WTC11 (cell line): ENCODE measurements around the gene DPH1. TPM values are rescaled to one million over a fixed set of nuclear protein-coding genes. Genes with fewer than 3 reads are reported as not detected.

ENCODE experiments used
- ATAC-seq: fragments of 200-7000 bp; cut with Tn5 transposase; 2 replicates; pipeline ENCODE4 v1.10.0; 2021; ENCODE audit warnings: mild to moderate bottlenecking, moderate library complexity
- CTCF ChIA-PET: fragments of 300-600 bp; sonication (Branson Sonifier 250); formaldehyde crosslinking; loops from one replicate; lab custom pipeline; 2021; ENCODE audit warnings: antibody characterized with exemption; lab: Charles Lee
- POLR2A ChIA-PET: fragments of 350-600 bp; sonication (Branson Sonifier 250); formaldehyde crosslinking; loops from one replicate; lab custom pipeline; 2021; ENCODE audit warnings: antibody characterized with exemption; lab: Charles Lee
- DNase-seq: peaks from one replicate; pipeline ENCODE4 v3.0.0; 2021; ENCODE audit warnings: low spot score
- H3K27ac Mint-ChIP-seq: 2 replicates; pipeline ENCODE4 v1.8.0; 2021; ENCODE audit warnings: mixed read lengths
- H3K27me3 Mint-ChIP-seq: 2 replicates; pipeline ENCODE4 v1.8.0; 2021; ENCODE audit warnings: low read depth, mild to moderate bottlenecking, moderate library complexity, mixed read lengths
- H3K36me3 Mint-ChIP-seq: 2 replicates; pipeline ENCODE4 v1.8.0; 2021; ENCODE audit warnings: mixed read lengths
- H3K4me1 Mint-ChIP-seq: 2 replicates; pipeline ENCODE4 v1.8.0; 2022; ENCODE audit warnings: mixed read lengths
- H3K4me3 Mint-ChIP-seq: 2 replicates; pipeline ENCODE4 v1.8.0; 2021; ENCODE audit warnings: mild to moderate bottlenecking, moderate library complexity, mixed read lengths
- H3K9me3 Mint-ChIP-seq: 2 replicates; pipeline ENCODE4 v1.8.0; 2021; ENCODE audit warnings: mixed read lengths
- ELF4 ChIP-seq: sonication (generic); formaldehyde crosslinking; IDR thresholded peaks from 2 replicates; pipeline ENCODE4 v1.8.1; 2022; ENCODE audit warnings: low read depth, mild to moderate bottlenecking, moderate library complexity, missing genetic modification reagents
- ETV6 ChIP-seq: sonication (generic); formaldehyde crosslinking; IDR thresholded peaks from 2 replicates; pipeline ENCODE4 v1.8.1; 2022; ENCODE audit warnings: mild to moderate bottlenecking, missing genetic modification reagents
- FOXK1 ChIP-seq: sonication (generic); formaldehyde crosslinking; IDR thresholded peaks from 2 replicates; pipeline ENCODE4 v1.8.0; 2022; ENCODE audit warnings: mild to moderate bottlenecking, moderate library complexity, missing genetic modification reagents
- FOXP1 ChIP-seq: sonication (generic); formaldehyde crosslinking; IDR thresholded peaks from 2 replicates; pipeline ENCODE4 v1.8.0; 2022; ENCODE audit warnings: missing genetic modification reagents, mild to moderate bottlenecking, moderate library complexity, borderline replicate concordance
- GABPB1 ChIP-seq: sonication (generic); formaldehyde crosslinking; IDR thresholded peaks from 2 replicates; pipeline ENCODE4 v1.8.1; 2023; ENCODE audit warnings: mild to moderate bottlenecking, missing genetic modification reagents
- IRF2 ChIP-seq: sonication (generic); formaldehyde crosslinking; IDR thresholded peaks from 2 replicates; pipeline ENCODE4 v1.8.0; 2022; ENCODE audit warnings: low read depth, missing genetic modification reagents, borderline replicate concordance
- MXD4 ChIP-seq: fragments of 250-450 bp; sonication (Bioruptor Pico); IDR thresholded peaks from 2 replicates; pipeline ENCODE4 v1.8.0; 2021; ENCODE audit warnings: mild to moderate bottlenecking, moderate library complexity, borderline replicate concordance
- NFYB ChIP-seq: sonication (generic); formaldehyde crosslinking; conservative IDR thresholded peaks from 2 replicates; pipeline ENCODE4 v1.8.0; 2022; ENCODE audit warnings: low read depth, missing genetic modification reagents
- PRRX2 ChIP-seq: fragments of 250-450 bp; sonication (Bioruptor Pico); IDR thresholded peaks from 2 replicates; pipeline ENCODE4 v1.8.0; 2021; ENCODE audit warnings: mild to moderate bottlenecking
- SMAD3 ChIP-seq: sonication (generic); formaldehyde crosslinking; IDR thresholded peaks from 2 replicates; pipeline ENCODE4 v1.8.0; 2022; ENCODE audit warnings: missing genetic modification reagents, mild to moderate bottlenecking, borderline replicate concordance
- SMAD4 ChIP-seq: sonication (generic); formaldehyde crosslinking; IDR thresholded peaks from 2 replicates; pipeline ENCODE4 v1.8.0; 2022; ENCODE audit warnings: mild to moderate bottlenecking, missing genetic modification reagents
- ZNF263 ChIP-seq: sonication (generic); formaldehyde crosslinking; IDR thresholded peaks from 2 replicates; pipeline ENCODE4 v1.8.1; 2022; ENCODE audit warnings: low read depth, mild to moderate bottlenecking, moderate library complexity, missing genetic modification reagents
- total RNA-seq: library from RNA; stranded (reverse); gene quantifications from 3 replicates; pipeline ENCODE4 v1.2.3, GENCODE V29; 2021
- TF ChIP-seq, protein P1 (sequence below): sonication (generic); formaldehyde crosslinking; IDR thresholded peaks from 2 replicates; pipeline ENCODE4 v1.8.0; 2023; ENCODE audit warnings: missing genetic modification reagents, mild to moderate bottlenecking, borderline replicate concordance
- TF ChIP-seq, protein P2 (sequence below): sonication (generic); formaldehyde crosslinking; IDR thresholded peaks from 2 replicates; pipeline ENCODE4 v1.8.0; 2023; ENCODE audit warnings: mild to moderate bottlenecking, missing genetic modification reagents
- TF ChIP-seq, protein P3 (sequence below): sonication (generic); formaldehyde crosslinking; IDR thresholded peaks from 2 replicates; pipeline ENCODE4 v1.8.1; 2023; ENCODE audit warnings: mild to moderate bottlenecking, missing genetic modification reagents, moderate library complexity
- TF ChIP-seq, protein P4 (sequence below): fragments of 200-600 bp; IDR thresholded peaks from 2 replicates; pipeline ENCODE4 v1.8.0; 2022; ENCODE audit warnings: antibody characterized with exemption

The DPH1 gene
- total RNA-seq, 1 experiment from 2014 or later, result 43.2 TPM

DNA sequence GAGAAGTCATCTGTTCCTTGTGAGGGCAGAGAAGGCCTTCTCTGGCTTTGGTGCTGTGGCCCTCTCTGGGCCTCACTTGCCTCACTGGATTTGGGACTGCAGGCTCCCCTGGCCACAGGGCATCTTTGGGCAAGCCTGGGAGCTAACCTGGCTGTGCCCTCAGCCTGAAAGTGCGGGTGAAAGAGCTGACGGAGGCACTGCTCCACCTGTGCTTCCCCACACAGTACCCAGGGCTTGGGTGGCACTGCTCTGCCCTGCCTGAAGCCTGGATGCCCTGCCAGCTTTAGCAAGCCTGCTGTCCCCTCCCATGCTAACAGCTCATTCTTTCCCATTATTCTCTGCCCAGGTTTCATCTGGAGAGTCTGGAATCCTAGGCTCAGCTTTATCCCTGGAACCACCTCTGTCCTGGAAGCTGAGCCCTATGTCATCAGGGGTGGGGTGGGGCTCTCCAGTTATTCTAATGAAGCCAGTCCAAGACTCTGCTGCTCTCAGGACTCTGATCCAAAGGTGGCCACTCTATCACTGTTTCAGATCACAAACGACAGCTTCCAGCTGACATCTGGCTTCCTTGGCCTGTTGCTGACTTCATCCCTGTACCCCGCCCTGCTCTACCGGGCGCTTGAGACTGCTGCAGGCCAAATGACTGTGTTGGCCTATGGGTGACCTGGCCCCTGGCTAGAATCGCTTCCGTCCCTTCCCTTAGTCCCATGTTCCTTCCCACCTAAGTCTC lies 54.2 kb downstream of the DPH1 start (continued):
- TF ChIP-seq, protein P1, sequence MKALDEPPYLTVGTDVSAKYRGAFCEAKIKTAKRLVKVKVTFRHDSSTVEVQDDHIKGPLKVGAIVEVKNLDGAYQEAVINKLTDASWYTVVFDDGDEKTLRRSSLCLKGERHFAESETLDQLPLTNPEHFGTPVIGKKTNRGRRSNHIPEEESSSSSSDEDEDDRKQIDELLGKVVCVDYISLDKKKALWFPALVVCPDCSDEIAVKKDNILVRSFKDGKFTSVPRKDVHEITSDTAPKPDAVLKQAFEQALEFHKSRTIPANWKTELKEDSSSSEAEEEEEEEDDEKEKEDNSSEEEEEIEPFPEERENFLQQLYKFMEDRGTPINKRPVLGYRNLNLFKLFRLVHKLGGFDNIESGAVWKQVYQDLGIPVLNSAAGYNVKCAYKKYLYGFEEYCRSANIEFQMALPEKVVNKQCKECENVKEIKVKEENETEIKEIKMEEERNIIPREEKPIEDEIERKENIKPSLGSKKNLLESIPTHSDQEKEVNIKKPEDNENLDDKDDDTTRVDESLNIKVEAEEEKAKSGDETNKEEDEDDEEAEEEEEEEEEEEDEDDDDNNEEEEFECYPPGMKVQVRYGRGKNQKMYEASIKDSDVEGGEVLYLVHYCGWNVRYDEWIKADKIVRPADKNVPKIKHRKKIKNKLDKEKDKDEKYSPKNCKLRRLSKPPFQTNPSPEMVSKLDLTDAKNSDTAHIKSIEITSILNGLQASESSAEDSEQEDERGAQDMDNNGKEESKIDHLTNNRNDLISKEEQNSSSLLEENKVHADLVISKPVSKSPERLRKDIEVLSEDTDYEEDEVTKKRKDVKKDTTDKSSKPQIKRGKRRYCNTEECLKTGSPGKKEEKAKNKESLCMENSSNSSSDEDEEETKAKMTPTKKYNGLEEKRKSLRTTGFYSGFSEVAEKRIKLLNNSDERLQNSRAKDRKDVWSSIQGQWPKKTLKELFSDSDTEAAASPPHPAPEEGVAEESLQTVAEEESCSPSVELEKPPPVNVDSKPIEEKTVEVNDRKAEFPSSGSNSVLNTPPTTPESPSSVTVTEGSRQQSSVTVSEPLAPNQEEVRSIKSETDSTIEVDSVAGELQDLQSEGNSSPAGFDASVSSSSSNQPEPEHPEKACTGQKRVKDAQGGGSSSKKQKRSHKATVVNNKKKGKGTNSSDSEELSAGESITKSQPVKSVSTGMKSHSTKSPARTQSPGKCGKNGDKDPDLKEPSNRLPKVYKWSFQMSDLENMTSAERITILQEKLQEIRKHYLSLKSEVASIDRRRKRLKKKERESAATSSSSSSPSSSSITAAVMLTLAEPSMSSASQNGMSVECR (CRISPR knock-in tag), result no peak
- TF ChIP-seq, protein P2, sequence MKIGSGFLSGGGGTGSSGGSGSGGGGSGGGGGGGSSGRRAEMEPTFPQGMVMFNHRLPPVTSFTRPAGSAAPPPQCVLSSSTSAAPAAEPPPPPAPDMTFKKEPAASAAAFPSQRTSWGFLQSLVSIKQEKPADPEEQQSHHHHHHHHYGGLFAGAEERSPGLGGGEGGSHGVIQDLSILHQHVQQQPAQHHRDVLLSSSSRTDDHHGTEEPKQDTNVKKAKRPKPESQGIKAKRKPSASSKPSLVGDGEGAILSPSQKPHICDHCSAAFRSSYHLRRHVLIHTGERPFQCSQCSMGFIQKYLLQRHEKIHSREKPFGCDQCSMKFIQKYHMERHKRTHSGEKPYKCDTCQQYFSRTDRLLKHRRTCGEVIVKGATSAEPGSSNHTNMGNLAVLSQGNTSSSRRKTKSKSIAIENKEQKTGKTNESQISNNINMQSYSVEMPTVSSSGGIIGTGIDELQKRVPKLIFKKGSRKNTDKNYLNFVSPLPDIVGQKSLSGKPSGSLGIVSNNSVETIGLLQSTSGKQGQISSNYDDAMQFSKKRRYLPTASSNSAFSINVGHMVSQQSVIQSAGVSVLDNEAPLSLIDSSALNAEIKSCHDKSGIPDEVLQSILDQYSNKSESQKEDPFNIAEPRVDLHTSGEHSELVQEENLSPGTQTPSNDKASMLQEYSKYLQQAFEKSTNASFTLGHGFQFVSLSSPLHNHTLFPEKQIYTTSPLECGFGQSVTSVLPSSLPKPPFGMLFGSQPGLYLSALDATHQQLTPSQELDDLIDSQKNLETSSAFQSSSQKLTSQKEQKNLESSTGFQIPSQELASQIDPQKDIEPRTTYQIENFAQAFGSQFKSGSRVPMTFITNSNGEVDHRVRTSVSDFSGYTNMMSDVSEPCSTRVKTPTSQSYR (CRISPR knock-in tag), result no peak
- TF ChIP-seq, protein P3, sequence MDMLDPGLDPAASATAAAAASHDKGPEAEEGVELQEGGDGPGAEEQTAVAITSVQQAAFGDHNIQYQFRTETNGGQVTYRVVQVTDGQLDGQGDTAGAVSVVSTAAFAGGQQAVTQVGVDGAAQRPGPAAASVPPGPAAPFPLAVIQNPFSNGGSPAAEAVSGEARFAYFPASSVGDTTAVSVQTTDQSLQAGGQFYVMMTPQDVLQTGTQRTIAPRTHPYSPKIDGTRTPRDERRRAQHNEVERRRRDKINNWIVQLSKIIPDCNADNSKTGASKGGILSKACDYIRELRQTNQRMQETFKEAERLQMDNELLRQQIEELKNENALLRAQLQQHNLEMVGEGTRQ (CRISPR knock-in tag), result no peak
- no peak for TF ChIP-seq FOXK1 (CRISPR knock-in tag)
- TF ChIP-seq ZNF263 (CRISPR knock-in tag), result no peak
- TF ChIP-seq GABPB1 (CRISPR knock-in tag), result no peak

DNA sequence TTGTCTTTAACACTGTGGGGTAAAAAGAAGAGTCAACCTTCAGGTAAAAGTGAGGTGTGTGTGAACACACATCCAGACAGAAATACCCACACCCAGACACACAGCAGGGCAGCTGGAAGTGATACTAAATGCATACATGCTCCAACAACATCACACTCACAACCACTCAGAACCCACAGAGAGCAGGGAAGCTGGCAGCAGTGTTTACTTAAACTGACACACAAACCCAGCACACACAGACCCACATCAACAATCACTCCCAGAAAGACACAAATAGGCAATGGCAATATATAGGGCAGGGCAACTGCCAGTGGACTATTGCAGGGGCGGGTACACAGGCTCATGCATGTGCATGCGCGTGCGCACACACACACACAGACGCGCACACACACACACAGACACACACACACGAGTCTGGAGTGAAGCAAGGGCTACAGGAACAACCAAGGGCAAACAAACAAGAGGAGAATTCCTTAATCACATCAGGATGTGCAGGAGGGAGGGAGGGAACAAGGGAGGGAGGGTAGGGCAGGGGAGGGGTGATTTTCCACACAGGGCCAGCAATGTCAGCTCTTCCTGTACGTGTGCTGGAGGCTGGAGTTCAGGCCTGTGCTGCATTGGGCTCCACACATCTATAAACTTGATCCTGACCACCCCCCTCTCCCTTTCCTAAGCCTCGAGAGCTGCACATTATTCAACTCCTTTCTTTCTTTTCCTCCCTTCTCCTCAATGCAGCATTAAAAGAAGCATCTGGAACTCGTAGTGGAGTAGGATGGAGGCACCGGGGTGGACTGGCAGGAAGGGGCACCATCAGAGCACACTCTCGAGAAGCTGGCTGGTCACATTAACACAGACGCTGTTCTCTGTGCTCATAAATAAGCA lies 55.1 kb downstream of the DPH1 start:
- Mint-ChIP-seq H3K4me3 (no peak overlapping the region), H3K27ac (peak overlapping the region; percentile 76), H3K27me3 (no peaks in the 10 kb centered on the region), H3K9me3 (no peaks in the 10 kb centered on the region), H3K4me1 (peaks cover 15% of the 10 kb centered on the region), H3K36me3 (peaks cover 4% of the 10 kb centered on the region; the same call in 1 of the 2 replicates)
- DNase-seq (no peak), ATAC-seq (no peak)
- POLR2A ChIA-PET, result no interaction called here
- no peak for TF ChIP-seq FOXP1 (CRISPR knock-in tag)
- TF ChIP-seq SMAD4 (CRISPR knock-in tag), result no peak
- TF ChIP-seq ELF4, result no peak
- no peak for TF ChIP-seq SMAD3
- TF ChIP-seq IRF2 (CRISPR knock-in tag), result no peak
- TF ChIP-seq PRRX2, result no peak
- TF ChIP-seq GABPB1 (CRISPR knock-in tag), result no peak
- TF ChIP-seq NFYB, result no peak
- TF ChIP-seq, protein P4, sequence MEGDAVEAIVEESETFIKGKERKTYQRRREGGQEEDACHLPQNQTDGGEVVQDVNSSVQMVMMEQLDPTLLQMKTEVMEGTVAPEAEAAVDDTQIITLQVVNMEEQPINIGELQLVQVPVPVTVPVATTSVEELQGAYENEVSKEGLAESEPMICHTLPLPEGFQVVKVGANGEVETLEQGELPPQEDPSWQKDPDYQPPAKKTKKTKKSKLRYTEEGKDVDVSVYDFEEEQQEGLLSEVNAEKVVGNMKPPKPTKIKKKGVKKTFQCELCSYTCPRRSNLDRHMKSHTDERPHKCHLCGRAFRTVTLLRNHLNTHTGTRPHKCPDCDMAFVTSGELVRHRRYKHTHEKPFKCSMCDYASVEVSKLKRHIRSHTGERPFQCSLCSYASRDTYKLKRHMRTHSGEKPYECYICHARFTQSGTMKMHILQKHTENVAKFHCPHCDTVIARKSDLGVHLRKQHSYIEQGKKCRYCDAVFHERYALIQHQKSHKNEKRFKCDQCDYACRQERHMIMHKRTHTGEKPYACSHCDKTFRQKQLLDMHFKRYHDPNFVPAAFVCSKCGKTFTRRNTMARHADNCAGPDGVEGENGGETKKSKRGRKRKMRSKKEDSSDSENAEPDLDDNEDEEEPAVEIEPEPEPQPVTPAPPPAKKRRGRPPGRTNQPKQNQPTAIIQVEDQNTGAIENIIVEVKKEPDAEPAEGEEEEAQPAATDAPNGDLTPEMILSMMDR, result no peak
- TF ChIP-seq MXD4 (CRISPR knock-in tag), result no peak
- TF ChIP-seq ETV6 (CRISPR knock-in tag), result no peak
- no peak for TF ChIP-seq ZNF263 (CRISPR knock-in tag)
- CTCF ChIA-PET, result interaction anchor here (1.2 to 2.6 kb wide), 6 partner anchors 10 to 160 kb away, joined by 3 to 8 read pairs (median 6); partner anchors contain the start of gene HIC1
